GM21447 (cell line): ENCODE results near the gene PDZD8.
"Not testable (repeated sequence)": the region's sequence is repeated elsewhere in the genome, so short reads cannot be mapped to it uniquely, and the experiment has no call there.

ENCODE experiments used
- ATAC-seq: cut with Tn5 transposase; IDR thresholded peaks from one replicate; pipeline ENCODE4 v1.9.1; 2021; ENCODE audit not compliant: unreplicated experiment

The PDZD8 gene

DNA sequence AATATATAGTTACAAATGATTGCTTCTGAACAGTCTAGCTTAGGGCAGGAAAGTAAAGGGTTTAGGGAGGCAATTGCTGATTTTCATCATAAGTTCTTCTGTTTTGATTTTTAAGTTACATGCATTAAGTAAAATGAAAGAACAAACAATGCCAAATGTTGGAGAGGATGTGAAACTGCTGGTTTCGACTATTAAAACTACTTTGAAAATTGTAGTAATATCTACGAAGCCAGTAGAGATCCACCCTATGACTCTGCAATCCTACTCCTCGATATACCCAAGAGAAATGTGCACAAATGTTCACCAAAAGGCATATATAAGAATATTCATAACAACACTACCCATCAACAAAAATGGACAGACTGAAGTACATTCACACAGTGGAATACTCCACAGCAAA lies 24.3 kb downstream of the PDZD8 start:
- peak; percentile 75 for ATAC-seq

DNA sequence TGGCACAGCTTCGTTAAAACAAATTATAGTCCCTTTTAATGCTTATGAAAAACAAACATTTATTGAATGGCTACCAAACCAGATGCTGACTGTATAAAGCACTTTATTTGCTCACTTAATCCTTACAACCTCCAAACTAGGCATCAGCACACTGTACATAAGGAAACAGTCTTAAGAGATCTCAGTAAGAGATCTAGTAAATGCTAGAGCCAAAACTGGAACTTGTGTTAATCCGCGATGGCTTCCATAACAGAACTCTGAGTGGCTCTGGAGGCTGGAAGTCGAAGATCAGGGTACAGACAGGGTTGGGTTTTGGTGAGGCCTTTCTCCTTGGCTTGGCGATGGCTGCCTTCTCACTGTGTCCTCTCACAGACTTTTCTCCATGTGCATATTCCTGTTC lies 27.0 kb downstream of the PDZD8 start:
- no peak for ATAC-seq

DNA sequence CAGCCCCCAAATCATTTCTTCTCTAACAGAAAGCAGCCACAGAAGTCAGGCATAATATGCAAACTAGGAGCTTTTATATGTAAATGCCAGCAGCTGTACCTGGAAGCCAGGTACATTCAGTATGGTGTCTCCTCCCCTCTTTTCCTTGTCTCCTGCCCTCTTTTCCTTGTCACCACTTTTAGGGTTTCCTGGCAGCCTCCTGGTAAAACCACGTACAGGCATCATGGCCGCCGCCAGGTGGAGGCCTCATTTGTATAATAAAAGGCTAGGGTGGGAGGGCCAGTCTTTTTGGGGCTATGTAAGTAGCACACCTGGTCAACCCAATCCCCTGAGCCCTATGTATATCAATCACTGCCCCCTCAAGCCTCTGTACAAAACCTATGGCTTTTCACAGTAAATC lies 28.7 kb downstream of the PDZD8 start:
- no peak for ATAC-seq

- no peak for ATAC-seq
Observed at GRCh38 chr10:117345143-117345542, 30.1 kb downstream of the PDZD8 start.

- no peak for ATAC-seq
Observed at GRCh38 chr10:117342641-117343040, 32.6 kb downstream of the PDZD8 start.

DNA sequence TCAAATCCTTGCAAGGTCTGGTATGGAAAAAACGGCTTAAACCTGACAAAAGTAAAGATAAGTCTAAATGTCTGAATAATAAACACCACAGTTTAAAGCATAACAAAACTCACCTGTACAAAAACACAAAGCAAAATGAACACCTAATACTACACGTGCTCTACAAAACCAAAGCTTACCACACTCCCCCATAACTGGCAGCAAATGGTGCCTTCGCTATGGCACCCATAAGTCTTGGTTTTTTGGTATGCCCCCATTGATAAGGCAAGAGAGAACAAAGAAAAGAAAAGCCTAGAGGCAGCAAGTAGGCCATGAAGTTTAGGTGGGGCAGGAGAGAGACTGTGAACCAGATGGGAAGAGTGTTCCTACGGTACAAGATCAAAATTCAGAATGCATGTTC lies 34.2 kb downstream of the PDZD8 start:
- ATAC-seq, result no peak

DNA sequence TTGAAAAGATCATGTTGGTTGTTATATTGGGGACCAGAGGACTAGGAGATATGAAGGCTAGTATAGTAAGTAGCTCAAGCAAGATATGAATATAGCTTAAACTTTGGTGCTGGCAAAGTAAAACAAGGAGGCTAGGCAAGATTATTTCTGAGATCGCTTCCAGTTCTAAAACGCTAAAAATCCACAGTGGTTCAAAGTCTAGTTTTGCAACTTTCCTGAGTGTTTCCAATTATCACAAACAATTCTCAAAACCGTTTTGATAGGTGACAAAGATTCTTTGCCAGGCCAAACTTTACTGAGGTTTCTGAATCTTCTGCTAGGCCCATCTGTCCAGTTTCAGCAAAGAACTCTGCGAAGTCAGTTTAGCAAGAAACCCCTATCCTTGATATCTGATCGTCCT lies 35.3 kb downstream of the PDZD8 start:
- ATAC-seq, result no peak

GRCh38 chr10:117339578-117339977 lies 35.7 kb downstream of the PDZD8 start:
- ATAC-seq, result no peak

GRCh38 chr10:117334926-117335325 lies 40.3 kb downstream of the PDZD8 start:
- no peak for ATAC-seq

DNA sequence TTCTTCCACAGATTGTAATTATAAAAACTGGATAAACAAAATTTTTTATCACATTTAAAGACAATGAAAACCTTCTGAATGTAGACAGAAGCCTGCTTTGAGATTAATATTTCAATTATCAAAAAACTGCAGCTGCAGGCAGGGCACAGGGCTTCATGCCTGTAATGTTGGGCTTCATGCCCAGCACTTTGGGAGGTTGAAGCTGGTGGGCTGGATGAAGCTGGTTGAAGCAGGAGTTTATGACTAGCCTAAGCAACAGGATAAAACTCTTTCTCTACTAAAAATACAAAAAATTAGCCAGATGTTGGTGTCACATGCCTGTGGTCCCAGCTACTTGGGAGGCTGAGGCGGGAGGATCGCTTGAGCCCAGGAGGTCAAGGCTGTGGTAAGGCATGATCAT lies 41.2 kb downstream of the PDZD8 start:
- no peak for ATAC-seq

DNA sequence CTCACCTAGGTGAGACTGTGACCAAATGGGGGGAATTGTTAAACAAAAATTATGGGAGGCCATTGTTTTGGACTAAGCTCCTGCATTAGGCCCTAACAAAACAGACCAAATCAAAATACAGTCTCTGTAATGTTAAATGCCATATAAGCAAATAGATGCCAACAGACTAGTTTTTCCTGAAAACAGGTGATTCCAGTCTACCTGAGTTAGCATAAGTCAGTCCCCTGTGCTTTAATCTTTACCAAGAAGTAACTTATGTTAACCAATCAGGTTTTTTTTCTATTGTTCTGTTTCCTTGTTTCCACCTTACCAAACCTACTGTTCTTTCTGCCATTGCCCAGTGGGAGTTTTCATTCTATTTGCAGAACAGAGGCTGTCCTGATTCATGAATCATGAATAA lies 48.0 kb downstream of the PDZD8 start:
- ATAC-seq, result no peak

DNA sequence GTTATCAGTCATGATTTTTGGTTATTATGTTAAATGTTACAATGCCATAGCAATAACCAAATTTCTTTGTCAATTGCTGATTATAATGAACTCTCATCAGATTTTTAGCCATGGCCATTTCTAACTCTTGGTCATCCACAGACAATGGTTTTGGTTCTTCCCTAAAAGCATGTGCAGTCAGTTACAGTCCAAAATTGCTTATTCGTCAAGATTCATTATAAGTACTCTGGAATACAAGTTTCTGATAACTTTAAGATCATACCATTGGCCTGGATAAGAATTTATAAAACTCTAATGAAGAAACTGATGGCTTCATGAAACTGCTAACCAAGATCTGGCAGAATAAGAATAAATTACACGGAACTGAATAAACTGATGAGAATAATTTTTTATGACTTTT lies 50.9 kb downstream of the PDZD8 start:
- ATAC-seq, result no peak

GRCh38 chr10:117322260-117322659 lies 53.0 kb downstream of the PDZD8 start:
- no peak for ATAC-seq

DNA sequence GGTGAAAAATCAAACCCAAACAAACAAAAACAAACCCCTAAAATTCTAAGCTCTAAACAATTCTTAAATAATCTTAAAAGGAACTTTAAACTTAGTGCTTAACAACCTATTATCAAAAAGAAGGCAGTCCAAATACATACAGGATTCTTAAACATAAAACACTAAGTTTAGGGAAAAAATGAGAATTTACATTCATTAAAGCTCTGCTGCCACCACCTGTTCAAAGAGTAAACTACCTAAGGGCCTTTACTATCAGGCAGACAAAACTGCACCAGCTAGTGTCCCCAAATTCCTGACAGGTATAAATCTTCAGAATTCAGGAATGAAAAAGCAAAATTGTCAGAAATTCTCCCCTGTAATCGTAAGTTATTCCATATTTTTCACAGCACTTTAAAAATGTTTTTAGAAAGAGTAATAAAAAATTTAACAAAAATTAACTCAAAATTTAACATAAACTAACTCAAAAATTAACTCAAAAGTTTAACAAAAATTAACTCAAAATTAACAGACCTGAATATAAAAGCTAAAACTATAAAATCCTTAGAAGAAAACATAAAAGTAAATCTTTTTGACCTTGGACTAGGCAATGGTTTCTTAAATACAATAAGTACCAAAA lies 55.1 kb downstream of the PDZD8 start:
- no peak for ATAC-seq

DNA sequence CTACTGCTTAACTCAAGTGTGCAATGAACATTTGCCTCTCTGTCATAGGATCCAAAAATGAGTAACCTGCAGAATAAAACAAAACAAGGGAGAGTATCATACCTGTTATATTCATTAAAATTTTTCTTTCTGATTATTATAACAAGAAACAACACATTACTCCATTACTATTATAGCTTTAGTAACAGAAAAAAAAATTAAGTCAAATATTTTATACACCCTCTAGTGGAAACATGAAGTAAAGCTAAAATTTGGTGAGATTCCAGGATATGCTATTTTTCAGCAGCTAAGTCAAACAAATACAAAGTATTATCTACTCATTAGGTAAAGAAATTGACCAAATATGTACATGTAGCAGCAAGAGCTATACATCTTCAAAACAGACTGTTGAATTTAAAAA lies 56.3 kb downstream of the PDZD8 start:
- no peak for ATAC-seq

DNA sequence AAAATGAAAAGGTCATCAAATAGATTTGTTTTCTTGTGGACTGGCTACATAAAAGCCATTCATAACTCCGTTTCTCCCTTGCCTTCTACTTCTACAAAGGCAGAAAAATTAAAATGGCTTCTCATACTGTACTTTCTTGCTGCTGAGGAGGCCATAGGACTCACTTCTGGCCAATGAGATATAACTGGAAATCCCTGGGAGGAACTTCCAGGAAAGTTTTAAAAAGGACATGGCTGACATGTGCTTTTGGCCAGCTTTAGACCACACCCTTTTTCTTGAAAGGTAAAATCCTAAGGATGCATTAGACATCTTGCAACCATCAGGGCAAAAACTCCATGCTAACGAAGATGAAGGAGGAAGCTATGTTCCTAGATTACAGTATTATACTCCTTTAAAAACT lies 58.5 kb downstream of the PDZD8 start:
- no peak for ATAC-seq

- ATAC-seq, result no peak
Observed at GRCh38 chr10:117313641-117314040, 61.6 kb downstream of the PDZD8 start.

- no peak for ATAC-seq
Observed at GRCh38 chr10:117312430-117312829, 62.8 kb downstream of the PDZD8 start.

DNA sequence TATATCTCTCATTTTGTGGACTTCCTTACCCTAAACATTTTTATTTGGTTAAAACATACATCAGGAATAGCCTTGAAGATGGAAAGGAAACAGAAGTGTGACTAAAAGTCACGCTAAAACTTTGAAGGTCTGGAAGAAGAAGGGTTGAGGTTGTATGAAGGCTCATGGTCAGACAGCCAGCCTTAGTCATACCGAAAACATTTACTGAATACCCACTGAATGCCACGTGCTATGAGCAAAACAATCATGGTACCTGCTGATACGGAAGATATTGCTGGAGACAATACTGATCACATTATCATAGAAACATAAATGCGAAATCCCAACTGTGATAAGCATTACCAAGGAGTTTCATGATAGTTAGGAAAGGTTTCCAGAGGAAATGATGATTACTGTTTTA lies 64.0 kb downstream of the PDZD8 start:
- ATAC-seq, result no peak

- no peak for ATAC-seq
Observed at GRCh38 chr10:117306674-117307073, 68.6 kb downstream of the PDZD8 start.

- ATAC-seq, result not testable (repeated sequence)
Observed at GRCh38 chr10:117303451-117303850, 71.8 kb downstream of the PDZD8 start.

GRCh38 chr10:117300671-117301070 lies 74.6 kb downstream of the PDZD8 start:
- no peak for ATAC-seq

DNA sequence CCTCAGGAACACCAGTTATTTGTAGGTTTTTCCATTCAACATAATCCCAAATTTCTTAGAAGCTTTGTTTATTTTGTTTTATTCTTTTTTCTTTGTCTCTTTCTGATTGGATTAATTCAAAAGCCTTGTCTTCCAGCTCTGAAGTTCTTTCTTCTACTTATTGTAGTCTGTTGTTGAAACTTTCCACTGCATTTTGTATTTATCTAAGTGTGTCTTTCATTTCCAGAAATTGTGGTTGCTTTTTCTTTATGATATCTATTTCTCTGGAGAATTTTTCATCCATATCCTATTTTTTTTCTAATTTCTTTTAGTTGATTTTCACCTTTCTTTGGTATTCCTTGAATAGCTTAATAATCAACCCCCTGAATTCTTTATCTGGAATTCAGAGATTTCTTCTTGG lies 75.8 kb downstream of the PDZD8 start:
- no peak for ATAC-seq

GRCh38 chr10:117298219-117298618 lies 77.0 kb downstream of the PDZD8 start:
- ATAC-seq, result no peak
